Measurements from ENCODE around the gene SETDB1. TPM values are rescaled to one million over a fixed set of nuclear protein-coding genes. Genes with fewer than 3 reads are reported as not detected.

The SETDB1 gene
- total and polyA plus RNA-seq, 4 donors: 5.4 to 23.7 (median 14.0) TPM

GRCh38 chr1:150997126-150997872, 71.1 kb downstream of the SETDB1 start:
- peaks cover 6 to 49% (median 39%) of the 10 kb centered on the region in 4 donors for H3K36me3 ChIP-seq (ENCODE audit: control insufficient read depth in 4 of 4, insufficient read depth in 3 of 4, low read depth in 1 of 4, low read length in 3 of 4)
- WGBS: 93% methylated on average over 20 of the region's 20 CpGs
- no peak for DNase-seq (ENCODE audit: low spot score)

More at GRCh38 chr1:150997126-150997872, 71.1 kb downstream of the SETDB1 start:
- Histone ChIP-seq H3K9me3 (ENCODE audit: control insufficient read depth in 4 of 4, low read length in 3 of 4) (no peaks in the 10 kb centered on the region), H3K27ac (ENCODE audit: low read depth in 1 of 2, low read length in 2 of 2) (no peak overlapping the region), H3K27me3 (ENCODE audit: control insufficient read depth in 4 of 4, insufficient read depth in 4 of 4, low read length in 3 of 4) (no peaks in the 10 kb centered on the region), H3K9ac (ENCODE audit: low read depth in 1 of 2, low read length in 2 of 2) (no peak overlapping the region), H3K4me3 (ENCODE audit: low read depth in 1 of 3, low read length in 3 of 3) (no peak overlapping the region), H3K4me1 (ENCODE audit: control insufficient read depth in 4 of 4, insufficient read depth in 4 of 4, low read length in 3 of 4) (peaks cover 0 to 7% (median 2%) of the 10 kb centered on the region in 4 donors)
- no peak for TF ChIP-seq FOXA1 (IDR thresholded peaks at IDR 0.05)
- TF ChIP-seq EGR1 (IDR thresholded peaks at IDR 0.05; ENCODE audit: low read depth in 2 of 2): no peak
- no peak for TF ChIP-seq TAF1 (conservative IDR thresholded peaks at IDR 0.05)
- TF ChIP-seq, protein P1, sequence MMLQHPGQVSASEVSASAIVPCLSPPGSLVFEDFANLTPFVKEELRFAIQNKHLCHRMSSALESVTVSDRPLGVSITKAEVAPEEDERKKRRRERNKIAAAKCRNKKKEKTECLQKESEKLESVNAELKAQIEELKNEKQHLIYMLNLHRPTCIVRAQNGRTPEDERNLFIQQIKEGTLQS (IDR thresholded peaks at IDR 0.05): no peak
- no peak for TF ChIP-seq SP1 (IDR thresholded peaks at IDR 0.05)
- TF ChIP-seq, protein P2, sequence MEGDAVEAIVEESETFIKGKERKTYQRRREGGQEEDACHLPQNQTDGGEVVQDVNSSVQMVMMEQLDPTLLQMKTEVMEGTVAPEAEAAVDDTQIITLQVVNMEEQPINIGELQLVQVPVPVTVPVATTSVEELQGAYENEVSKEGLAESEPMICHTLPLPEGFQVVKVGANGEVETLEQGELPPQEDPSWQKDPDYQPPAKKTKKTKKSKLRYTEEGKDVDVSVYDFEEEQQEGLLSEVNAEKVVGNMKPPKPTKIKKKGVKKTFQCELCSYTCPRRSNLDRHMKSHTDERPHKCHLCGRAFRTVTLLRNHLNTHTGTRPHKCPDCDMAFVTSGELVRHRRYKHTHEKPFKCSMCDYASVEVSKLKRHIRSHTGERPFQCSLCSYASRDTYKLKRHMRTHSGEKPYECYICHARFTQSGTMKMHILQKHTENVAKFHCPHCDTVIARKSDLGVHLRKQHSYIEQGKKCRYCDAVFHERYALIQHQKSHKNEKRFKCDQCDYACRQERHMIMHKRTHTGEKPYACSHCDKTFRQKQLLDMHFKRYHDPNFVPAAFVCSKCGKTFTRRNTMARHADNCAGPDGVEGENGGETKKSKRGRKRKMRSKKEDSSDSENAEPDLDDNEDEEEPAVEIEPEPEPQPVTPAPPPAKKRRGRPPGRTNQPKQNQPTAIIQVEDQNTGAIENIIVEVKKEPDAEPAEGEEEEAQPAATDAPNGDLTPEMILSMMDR (IDR thresholded peaks at IDR 0.05; ENCODE audit: low read depth, low read length, missing input control): no peak
- TF ChIP-seq RXRA (IDR thresholded peaks at IDR 0.05): no peak
- TF ChIP-seq HNF4G (IDR thresholded peaks at IDR 0.05): no peak
- TF ChIP-seq FOXA2 (IDR thresholded peaks at IDR 0.05): no peak
- TF ChIP-seq HNF4A (conservative IDR thresholded peaks at IDR 0.05): no peak
- TF ChIP-seq RAD21 (IDR thresholded peaks at IDR 0.05): no peak
- TF ChIP-seq ZBTB33 (IDR thresholded peaks at IDR 0.05): no peak
- TF ChIP-seq YY1 (IDR thresholded peaks at IDR 0.05): no peak
- TF ChIP-seq NR2F2 (IDR thresholded peaks at IDR 0.05): no peak
- no peak for TF ChIP-seq REST (IDR thresholded peaks at IDR 0.05)
- TF ChIP-seq MAX (IDR thresholded peaks at IDR 0.05): no peak
